ENCODE measurements around the gene ARHGAP20.

The ARHGAP20 gene

GRCh38 chr11:110757962-110758755, 45.9 kb upstream of the ARHGAP20 start:
- H2BK15ac ChIP-seq (ENCODE audit: low read length), result no peak overlapping the region
- H3K9me3 ChIP-seq (replicated peaks in 1 of 2; ENCODE audit: control insufficient read depth in 2 of 2, insufficient read depth in 1 of 2, low read depth in 1 of 2, low read length in 2 of 2), result no peaks in the 10 kb centered on the region
- no peak overlapping the region for H2AK5ac ChIP-seq (ENCODE audit: low read depth, low read length)
- no peak overlapping the region for H2BK120ac ChIP-seq (ENCODE audit: low read depth, low read length)
- no CpG with 5 or more reads among the region's 2 CpGs for WGBS, 2 donors (ENCODE audit: extremely low coverage in 2 of 2, insufficient read length in 2 of 2, insufficient replicate concordance in 1 of 2)
- H3K18ac ChIP-seq (ENCODE audit: low read length), result no peak overlapping the region
- H3K36me3 ChIP-seq (replicated peaks in 1 of 2; ENCODE audit: control insufficient read depth in 2 of 2, insufficient read depth in 2 of 2, low read length in 2 of 2), result no peaks in the 10 kb centered on the region
- H3K27ac ChIP-seq (replicated peaks; ENCODE audit: low read length), result no peak overlapping the region
- H4K8ac ChIP-seq (ENCODE audit: low read depth, low read length), result no peak overlapping the region
- H2BK12ac ChIP-seq (ENCODE audit: low read length), result no peak overlapping the region
- no peak overlapping the region for H2BK5ac ChIP-seq (ENCODE audit: low read length)
- no peak overlapping the region for H4K91ac ChIP-seq (ENCODE audit: low read depth, low read length, poor library complexity)
- H3K4me1 ChIP-seq (ENCODE audit: control insufficient read depth in 2 of 2, insufficient read depth in 1 of 2, low read depth in 1 of 2, low read length in 2 of 2), result no peaks in the 10 kb centered on the region
- no peak overlapping the region for H3K4me3 ChIP-seq (ENCODE audit: low read length in 2 of 2)
- H3K9ac ChIP-seq (ENCODE audit: low read depth, low read length, poor library complexity), result no peak overlapping the region
- no peak overlapping the region for H3K23ac ChIP-seq (ENCODE audit: low read depth, low read length, poor library complexity)
- no peaks in the 10 kb centered on the region for H3K27me3 ChIP-seq (ENCODE audit: control insufficient read depth in 3 of 3, insufficient read depth in 3 of 3, low read depth in 1 of 3, low read length in 3 of 3)
- no peak overlapping the region for H3K4ac ChIP-seq (ENCODE audit: low read length)
- no peaks in the 10 kb centered on the region for H3K79me1 ChIP-seq (ENCODE audit: low read depth, low read length)
- no peak overlapping the region for H3K4me2 ChIP-seq (ENCODE audit: insufficient read depth, low read length, poor library complexity, severe bottlenecking)
- no peak overlapping the region for H3K14ac ChIP-seq (ENCODE audit: low read length)
- no peak overlapping the region for H2AFZ ChIP-seq (ENCODE audit: low read length)
- no peak for DNase-seq (ENCODE audit: low spot score)

GRCh38 chr11:110757066-110757465, 44.8 kb upstream of the ARHGAP20 start:
- Histone ChIP-seq H3K23ac (ENCODE audit: low read depth, low read length, poor library complexity) (no peak overlapping the region), H4K91ac (ENCODE audit: low read depth, low read length, poor library complexity) (no peak overlapping the region), H2BK5ac (ENCODE audit: low read length) (no peak overlapping the region), H3K9ac (ENCODE audit: low read depth, low read length, poor library complexity) (no peak overlapping the region), H3K27ac (replicated peaks; ENCODE audit: low read length) (no peak overlapping the region), H2BK12ac (ENCODE audit: low read length) (no peak overlapping the region), H3K4me2 (ENCODE audit: insufficient read depth, low read length, poor library complexity, severe bottlenecking) (no peak overlapping the region), H3K18ac (ENCODE audit: low read length) (no peak overlapping the region), H3K36me3 (replicated peaks in 1 of 2; ENCODE audit: control insufficient read depth in 2 of 2, insufficient read depth in 2 of 2, low read length in 2 of 2) (no peaks in the 10 kb centered on the region), H3K4me3 (ENCODE audit: low read length in 2 of 2) (no peak overlapping the region), H3K4ac (ENCODE audit: low read length) (no peak overlapping the region), H4K8ac (ENCODE audit: low read depth, low read length) (no peak overlapping the region), H3K27me3 (ENCODE audit: control insufficient read depth in 3 of 3, insufficient read depth in 3 of 3, low read depth in 1 of 3, low read length in 3 of 3) (no peaks in the 10 kb centered on the region), H2BK120ac (ENCODE audit: low read depth, low read length) (no peak overlapping the region), H2AK5ac (ENCODE audit: low read depth, low read length) (no peak overlapping the region), H2AFZ (ENCODE audit: low read length) (no peak overlapping the region), H3K14ac (ENCODE audit: low read length) (no peak overlapping the region), H2BK15ac (ENCODE audit: low read length) (no peak overlapping the region), H3K9me3 (replicated peaks in 1 of 2; ENCODE audit: control insufficient read depth in 2 of 2, insufficient read depth in 1 of 2, low read depth in 1 of 2, low read length in 2 of 2) (no peaks in the 10 kb centered on the region), H3K79me1 (ENCODE audit: low read depth, low read length) (no peaks in the 10 kb centered on the region), H3K4me1 (ENCODE audit: control insufficient read depth in 2 of 2, insufficient read depth in 1 of 2, low read depth in 1 of 2, low read length in 2 of 2) (no peaks in the 10 kb centered on the region)
- no peak for DNase-seq (ENCODE audit: low spot score)
- no CpG with 5 or more reads among the region's 5 CpGs for WGBS, 2 donors (ENCODE audit: extremely low coverage in 2 of 2, insufficient read length in 2 of 2, insufficient replicate concordance in 1 of 2)

DNA sequence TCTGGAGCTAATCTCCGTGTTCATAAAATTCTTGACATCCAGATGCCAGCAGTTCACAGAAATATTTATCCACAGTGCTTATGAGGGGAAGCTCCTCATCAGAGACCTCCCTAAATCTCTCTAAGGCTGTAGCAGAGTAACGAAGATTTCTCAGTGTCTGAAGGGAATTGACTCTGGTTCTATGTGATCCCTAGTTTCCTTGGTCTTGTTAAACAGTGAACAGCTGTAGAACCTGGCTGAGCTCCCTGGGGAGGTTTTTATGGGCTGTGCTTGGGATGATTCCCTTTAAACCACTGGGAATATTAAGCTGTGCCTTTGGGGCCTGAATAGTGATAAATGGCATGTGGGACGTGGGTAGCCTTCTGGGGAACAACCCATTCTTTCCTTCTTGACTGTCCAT, 43.7 kb upstream of the ARHGAP20 start:
- H3K4ac ChIP-seq (ENCODE audit: low read length), result no peak overlapping the region
- no peak overlapping the region for H3K9ac ChIP-seq (ENCODE audit: low read depth, low read length, poor library complexity)
- no peaks in the 10 kb centered on the region for H3K9me3 ChIP-seq (replicated peaks in 1 of 2; ENCODE audit: control insufficient read depth in 2 of 2, insufficient read depth in 1 of 2, low read depth in 1 of 2, low read length in 2 of 2)
- no peak overlapping the region for H3K4me3 ChIP-seq (ENCODE audit: low read length in 2 of 2)
- H3K27me3 ChIP-seq (ENCODE audit: control insufficient read depth in 3 of 3, insufficient read depth in 3 of 3, low read depth in 1 of 3, low read length in 3 of 3), result no peaks in the 10 kb centered on the region
- no peak for DNase-seq (ENCODE audit: low spot score)
- no CpG with 5 or more reads among the region's 3 CpGs for WGBS, 2 donors (ENCODE audit: extremely low coverage in 2 of 2, insufficient read length in 2 of 2, insufficient replicate concordance in 1 of 2)
- H3K23ac ChIP-seq (ENCODE audit: low read depth, low read length, poor library complexity), result no peak overlapping the region
- H2BK120ac ChIP-seq (ENCODE audit: low read depth, low read length), result no peak overlapping the region
- no peak overlapping the region for H4K91ac ChIP-seq (ENCODE audit: low read depth, low read length, poor library complexity)
- H3K79me1 ChIP-seq (ENCODE audit: low read depth, low read length), result no peaks in the 10 kb centered on the region
- no peak overlapping the region for H3K14ac ChIP-seq (ENCODE audit: low read length)
- H3K4me1 ChIP-seq (ENCODE audit: control insufficient read depth in 2 of 2, insufficient read depth in 1 of 2, low read depth in 1 of 2, low read length in 2 of 2), result no peaks in the 10 kb centered on the region
- H3K27ac ChIP-seq (replicated peaks; ENCODE audit: low read length), result no peak overlapping the region
- H3K4me2 ChIP-seq (ENCODE audit: insufficient read depth, low read length, poor library complexity, severe bottlenecking), result no peak overlapping the region
- no peak overlapping the region for H2BK15ac ChIP-seq (ENCODE audit: low read length)
- H2BK5ac ChIP-seq (ENCODE audit: low read length), result no peak overlapping the region
- no peak overlapping the region for H4K8ac ChIP-seq (ENCODE audit: low read depth, low read length)
- H2AK5ac ChIP-seq (ENCODE audit: low read depth, low read length), result no peak overlapping the region
- no peak overlapping the region for H2BK12ac ChIP-seq (ENCODE audit: low read length)
- no peaks in the 10 kb centered on the region for H3K36me3 ChIP-seq (replicated peaks in 1 of 2; ENCODE audit: control insufficient read depth in 2 of 2, insufficient read depth in 2 of 2, low read length in 2 of 2)
- no peak overlapping the region for H3K18ac ChIP-seq (ENCODE audit: low read length)
- no peak overlapping the region for H2AFZ ChIP-seq (ENCODE audit: low read length)

DNA sequence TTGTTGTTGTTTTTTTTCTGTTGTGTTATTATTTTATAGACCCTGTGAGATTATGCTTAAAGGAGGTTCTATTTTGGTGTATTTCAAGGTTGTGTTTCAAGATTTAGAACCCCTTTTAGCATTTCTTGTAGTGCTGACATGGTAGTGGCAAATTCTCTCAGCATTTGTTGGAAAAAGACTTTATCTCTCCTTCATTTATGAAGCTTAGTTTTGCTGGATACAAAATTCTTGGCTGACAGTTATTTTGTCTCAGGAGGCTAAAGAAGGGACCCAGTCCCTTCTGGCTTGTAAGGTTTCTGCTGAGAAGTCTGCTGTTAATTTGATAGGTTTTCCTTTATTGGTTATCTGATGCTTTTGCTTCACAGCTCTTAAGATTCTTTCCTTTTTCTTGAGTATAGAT, 40.7 kb upstream of the ARHGAP20 start:
- Histone ChIP-seq H2AK5ac (ENCODE audit: low read depth, low read length) (no peak overlapping the region), H2BK15ac (ENCODE audit: low read length) (no peak overlapping the region), H3K4me3 (ENCODE audit: low read length in 2 of 2) (no peak overlapping the region), H3K18ac (ENCODE audit: low read length) (no peak overlapping the region), H4K91ac (ENCODE audit: low read depth, low read length, poor library complexity) (no peak overlapping the region), H3K9me3 (replicated peaks in 1 of 2; ENCODE audit: control insufficient read depth in 2 of 2, insufficient read depth in 1 of 2, low read depth in 1 of 2, low read length in 2 of 2) (no peaks in the 10 kb centered on the region), H2BK120ac (ENCODE audit: low read depth, low read length) (no peak overlapping the region), H2BK5ac (ENCODE audit: low read length) (no peak overlapping the region), H3K36me3 (replicated peaks in 1 of 2; ENCODE audit: control insufficient read depth in 2 of 2, insufficient read depth in 2 of 2, low read length in 2 of 2) (no peaks in the 10 kb centered on the region), H3K4me2 (ENCODE audit: insufficient read depth, low read length, poor library complexity, severe bottlenecking) (no peak overlapping the region), H3K4ac (ENCODE audit: low read length) (no peak overlapping the region), H3K4me1 (ENCODE audit: control insufficient read depth in 2 of 2, insufficient read depth in 1 of 2, low read depth in 1 of 2, low read length in 2 of 2) (no peaks in the 10 kb centered on the region), H3K79me1 (ENCODE audit: low read depth, low read length) (no peaks in the 10 kb centered on the region), H3K27ac (replicated peaks; ENCODE audit: low read length) (no peak overlapping the region), H3K9ac (ENCODE audit: low read depth, low read length, poor library complexity) (no peak overlapping the region), H2AFZ (ENCODE audit: low read length) (no peak overlapping the region), H3K23ac (ENCODE audit: low read depth, low read length, poor library complexity) (no peak overlapping the region), H2BK12ac (ENCODE audit: low read length) (no peak overlapping the region), H4K8ac (ENCODE audit: low read depth, low read length) (no peak overlapping the region), H3K14ac (ENCODE audit: low read length) (no peak overlapping the region), H3K27me3 (ENCODE audit: control insufficient read depth in 3 of 3, insufficient read depth in 3 of 3, low read depth in 1 of 3, low read length in 3 of 3) (no peaks in the 10 kb centered on the region)
- DNase-seq (ENCODE audit: low spot score), result no peak
